Measurements from ENCODE around the gene KDM4C. TPM values are rescaled to one million over a fixed set of nuclear protein-coding genes. Genes with fewer than 3 reads are reported as not detected.

KDM4C gene
- total RNA-seq, 1 donor from 2014 or later: 14.7 TPM

DNA sequence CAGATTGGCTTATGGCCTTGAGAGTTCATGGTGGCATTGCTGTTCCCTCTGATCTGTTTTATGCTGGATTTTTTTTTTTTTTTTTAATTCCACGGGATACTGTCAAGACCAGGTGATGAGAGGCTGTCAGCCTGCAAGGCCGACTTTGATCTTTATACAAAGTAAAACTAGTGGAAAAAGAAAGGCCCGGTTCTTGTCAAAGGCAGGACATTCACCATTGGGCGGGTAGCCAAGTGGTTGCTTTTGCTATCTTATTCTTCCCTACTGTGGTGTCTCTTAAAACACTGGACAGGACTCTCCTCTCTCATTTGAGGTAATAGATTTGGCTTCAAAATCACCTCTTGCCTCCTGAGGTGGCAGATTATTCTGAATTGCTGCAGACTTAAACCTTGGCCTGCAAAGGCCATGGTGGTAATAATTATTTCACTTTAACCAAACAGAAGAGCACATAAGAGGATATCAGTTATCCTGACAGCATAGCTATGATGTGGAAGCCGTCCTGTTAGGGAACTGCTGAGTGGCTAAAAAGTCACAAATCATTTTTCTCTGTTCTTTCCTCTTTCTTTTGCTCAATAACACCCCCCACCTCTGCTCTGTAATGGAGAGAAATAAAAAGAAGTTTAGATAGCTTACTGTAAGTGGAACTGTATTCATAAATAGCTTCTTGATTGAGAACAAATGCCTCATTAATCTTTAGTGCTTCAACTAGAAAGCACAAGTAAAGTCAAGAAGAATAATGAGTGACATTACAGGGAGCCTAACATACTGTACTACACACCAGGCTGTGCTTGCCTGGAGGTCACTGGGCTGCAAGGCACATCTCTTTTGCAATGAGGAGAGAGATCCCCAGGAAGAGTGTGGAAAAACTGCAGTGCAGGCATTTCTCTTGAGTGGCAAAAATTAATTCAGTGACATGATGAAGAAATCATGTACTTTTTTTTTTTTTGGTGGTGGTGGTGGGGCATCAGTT lies 275.6 kb downstream of the KDM4C start:
- Histone ChIP-seq H3K36me3 (ENCODE audit: control insufficient read depth, insufficient read depth, low read length) (no peaks in the 10 kb centered on the region), H3K4me3 (ENCODE audit: low read depth, low read length) (no peak overlapping the region), H3K27me3 (ENCODE audit: control insufficient read depth, insufficient read depth, low read length) (no peaks in the 10 kb centered on the region)
- TF ChIP-seq, protein P1, sequence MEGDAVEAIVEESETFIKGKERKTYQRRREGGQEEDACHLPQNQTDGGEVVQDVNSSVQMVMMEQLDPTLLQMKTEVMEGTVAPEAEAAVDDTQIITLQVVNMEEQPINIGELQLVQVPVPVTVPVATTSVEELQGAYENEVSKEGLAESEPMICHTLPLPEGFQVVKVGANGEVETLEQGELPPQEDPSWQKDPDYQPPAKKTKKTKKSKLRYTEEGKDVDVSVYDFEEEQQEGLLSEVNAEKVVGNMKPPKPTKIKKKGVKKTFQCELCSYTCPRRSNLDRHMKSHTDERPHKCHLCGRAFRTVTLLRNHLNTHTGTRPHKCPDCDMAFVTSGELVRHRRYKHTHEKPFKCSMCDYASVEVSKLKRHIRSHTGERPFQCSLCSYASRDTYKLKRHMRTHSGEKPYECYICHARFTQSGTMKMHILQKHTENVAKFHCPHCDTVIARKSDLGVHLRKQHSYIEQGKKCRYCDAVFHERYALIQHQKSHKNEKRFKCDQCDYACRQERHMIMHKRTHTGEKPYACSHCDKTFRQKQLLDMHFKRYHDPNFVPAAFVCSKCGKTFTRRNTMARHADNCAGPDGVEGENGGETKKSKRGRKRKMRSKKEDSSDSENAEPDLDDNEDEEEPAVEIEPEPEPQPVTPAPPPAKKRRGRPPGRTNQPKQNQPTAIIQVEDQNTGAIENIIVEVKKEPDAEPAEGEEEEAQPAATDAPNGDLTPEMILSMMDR (IDR thresholded peaks at IDR 0.05; ENCODE audit: insufficient read depth, low read length, poor library complexity, severe bottlenecking): no peak
- no peak for DNase-seq (ENCODE audit: low read depth)

DNA sequence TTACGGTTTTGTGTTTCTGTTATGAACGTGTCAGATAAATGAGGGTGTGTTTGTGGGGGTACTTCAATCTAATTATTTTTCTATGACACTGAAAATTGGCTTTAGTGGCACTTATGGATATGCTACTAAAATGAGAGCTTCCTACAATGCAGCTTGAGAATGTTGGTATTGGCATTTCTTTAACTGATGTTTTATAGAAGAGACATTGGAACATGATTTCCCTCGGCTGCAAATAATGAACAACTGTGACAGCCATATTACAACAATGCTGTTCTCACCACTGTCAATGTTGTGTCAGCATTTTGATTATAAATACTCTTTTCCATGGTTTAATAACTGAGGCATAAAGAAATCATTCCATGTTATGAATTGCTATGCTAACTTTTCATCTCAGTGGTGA lies 279.4 kb downstream of the KDM4C start:
- TF ChIP-seq, protein P1 (IDR thresholded peaks at IDR 0.05; ENCODE audit: insufficient read depth, low read length, poor library complexity, severe bottlenecking): no peak
- Histone ChIP-seq H3K4me3 (ENCODE audit: low read depth, low read length) (no peak overlapping the region), H3K36me3 (ENCODE audit: control insufficient read depth, insufficient read depth, low read length) (no peaks in the 10 kb centered on the region), H3K27me3 (ENCODE audit: control insufficient read depth, insufficient read depth, low read length) (no peaks in the 10 kb centered on the region)
- DNase-seq (ENCODE audit: low read depth): no peak

GRCh38 chr9:7042124-7042523 lies 284.4 kb downstream of the KDM4C start:
- H3K4me3 ChIP-seq (ENCODE audit: low read depth, low read length): no peak overlapping the region
- TF ChIP-seq, protein P1 (IDR thresholded peaks at IDR 0.05; ENCODE audit: insufficient read depth, low read length, poor library complexity, severe bottlenecking): no peak
- no peaks in the 10 kb centered on the region for H3K27me3 ChIP-seq (ENCODE audit: control insufficient read depth, insufficient read depth, low read length)
- no peak for DNase-seq (ENCODE audit: low read depth)
- H3K36me3 ChIP-seq (ENCODE audit: control insufficient read depth, insufficient read depth, low read length): no peaks in the 10 kb centered on the region

GRCh38 chr9:7045361-7045760 lies 287.6 kb downstream of the KDM4C start:
- no peak for DNase-seq (ENCODE audit: low read depth)
- no peaks in the 10 kb centered on the region for H3K27me3 ChIP-seq (ENCODE audit: control insufficient read depth, insufficient read depth, low read length)
- no peak overlapping the region for H3K4me3 ChIP-seq (ENCODE audit: low read depth, low read length)
- H3K36me3 ChIP-seq (ENCODE audit: control insufficient read depth, insufficient read depth, low read length): no peaks in the 10 kb centered on the region
- TF ChIP-seq, protein P1 (IDR thresholded peaks at IDR 0.05; ENCODE audit: insufficient read depth, low read length, poor library complexity, severe bottlenecking): no peak

DNA sequence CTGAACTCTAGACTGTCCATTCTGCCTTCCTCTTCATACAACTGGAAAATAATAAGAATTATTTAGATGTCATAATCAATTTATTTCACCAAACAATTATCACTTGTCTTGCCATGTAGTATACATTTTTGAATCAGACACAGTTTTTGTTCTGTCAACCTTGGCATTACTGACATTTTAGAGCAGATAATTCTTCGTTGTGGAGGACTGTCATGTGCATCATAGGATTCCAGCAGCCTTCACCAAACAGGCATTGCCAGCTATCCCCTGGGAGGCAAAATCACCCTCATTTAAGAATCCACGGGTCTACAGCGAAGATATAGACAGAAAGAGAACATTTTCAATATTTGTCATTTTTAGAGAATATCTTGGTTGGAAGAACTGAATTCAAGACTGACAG lies 293.9 kb downstream of the KDM4C start:
- H3K4me3 ChIP-seq (ENCODE audit: low read depth, low read length): no peak overlapping the region
- H3K36me3 ChIP-seq (ENCODE audit: control insufficient read depth, insufficient read depth, low read length): no peaks in the 10 kb centered on the region
- no peaks in the 10 kb centered on the region for H3K27me3 ChIP-seq (ENCODE audit: control insufficient read depth, insufficient read depth, low read length)
- TF ChIP-seq, protein P1 (IDR thresholded peaks at IDR 0.05; ENCODE audit: insufficient read depth, low read length, poor library complexity, severe bottlenecking): no peak
- DNase-seq (ENCODE audit: low read depth): no peak

Measured in kidney epithelial cell (primary cell).